Measurements from ENCODE around the gene RSRC1.

RSRC1 gene

DNA sequence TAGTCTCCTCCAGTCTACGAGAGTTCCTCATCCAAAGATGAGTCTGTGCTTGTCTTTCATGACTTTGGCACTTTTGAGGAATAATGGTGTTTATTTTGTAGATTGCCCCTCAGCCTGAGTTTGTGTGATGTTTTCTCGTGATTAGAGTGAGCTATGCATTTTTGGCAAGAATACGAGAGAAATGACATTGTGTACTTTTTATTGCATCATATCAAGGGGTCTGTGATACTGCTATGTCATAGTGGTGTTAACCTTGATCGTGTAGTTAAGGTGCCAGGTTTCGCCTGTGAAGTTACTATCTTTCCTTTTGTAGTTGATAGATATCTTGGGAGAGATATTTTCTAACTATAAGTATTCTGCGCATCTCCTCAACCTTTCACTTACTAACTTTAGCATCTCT, 18.9 kb downstream of the RSRC1 start:
- DNase-seq (ENCODE audit: low spot score) = no peak

DNA sequence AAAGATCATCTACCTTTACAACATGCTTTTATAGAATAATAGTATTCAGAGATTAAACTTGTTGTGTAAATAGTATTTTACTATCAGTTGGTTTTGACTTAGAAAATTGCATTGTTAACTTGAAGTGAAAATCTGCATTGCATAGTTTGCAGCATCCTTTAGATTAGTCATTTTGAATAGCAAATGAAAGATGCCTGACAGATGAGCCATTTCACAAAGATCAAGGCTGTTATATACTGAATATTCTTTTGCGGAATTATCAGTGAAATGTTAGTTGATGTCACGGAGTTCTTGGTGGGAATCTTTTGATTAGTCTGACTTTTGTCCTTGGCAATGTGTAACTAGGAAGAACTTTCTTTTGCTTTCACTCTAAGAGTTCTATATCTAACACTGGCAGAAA, 24.5 kb downstream of the RSRC1 start:
- DNase-seq (ENCODE audit: low spot score) = no peak

DNA sequence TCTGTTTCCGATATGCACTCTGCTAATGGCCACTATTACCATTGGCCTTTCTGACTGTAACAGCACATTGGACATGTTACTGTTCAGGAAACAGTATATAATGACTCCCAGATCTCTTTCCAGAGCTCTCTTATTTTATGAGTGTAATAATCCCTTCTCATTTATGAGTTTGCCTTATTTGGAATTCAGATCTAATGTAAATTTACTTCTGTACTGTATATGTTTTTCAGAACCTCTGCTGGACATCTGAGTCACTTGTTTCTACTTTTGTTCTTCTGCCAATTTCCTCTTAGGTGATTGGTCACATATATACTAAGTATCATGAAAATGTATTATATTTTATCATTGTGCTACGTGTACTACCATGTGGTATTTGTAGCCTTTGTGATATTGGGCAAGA, 30.5 kb downstream of the RSRC1 start:
- no peak for DNase-seq (ENCODE audit: low spot score)

DNA sequence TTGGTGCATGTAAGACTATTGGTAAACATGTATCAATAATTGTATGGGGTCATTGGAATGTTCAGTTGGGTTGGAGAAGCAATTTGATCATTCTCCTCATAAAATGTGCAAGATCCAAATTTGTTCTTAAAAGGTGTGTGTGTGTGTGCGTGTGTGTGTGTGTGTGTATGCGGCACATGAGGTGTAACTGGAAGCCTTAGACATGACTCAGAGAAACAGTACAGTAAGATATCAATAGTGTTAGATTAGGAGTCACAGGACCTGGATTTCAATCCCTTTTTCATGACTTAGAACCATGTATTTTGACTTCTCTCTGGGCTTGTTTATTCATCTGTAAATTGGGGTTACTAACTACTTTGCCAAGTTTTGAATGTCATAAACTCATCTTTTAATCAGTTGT, 38.3 kb downstream of the RSRC1 start:
- peak; percentile 30 for DNase-seq (ENCODE audit: low spot score)

DNA sequence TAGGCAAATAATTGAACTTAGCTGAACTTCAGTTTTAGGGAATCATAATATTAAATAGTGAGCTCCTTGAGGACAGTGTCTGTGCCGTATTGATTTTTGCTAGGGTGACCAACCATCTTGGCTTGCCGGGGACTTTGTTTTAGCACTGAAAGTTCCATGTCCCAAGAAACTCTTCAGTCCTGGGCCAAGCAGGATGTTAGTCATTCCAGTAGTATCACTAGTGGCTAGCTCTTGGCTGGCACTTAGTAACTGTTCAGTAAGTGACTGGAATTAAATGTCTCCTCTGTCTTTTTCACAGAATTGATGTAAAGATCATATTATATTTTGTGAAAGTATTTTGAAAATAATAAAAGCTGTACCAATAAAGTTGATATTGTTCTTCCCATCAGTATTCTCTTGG, 42.3 kb downstream of the RSRC1 start:
- DNase-seq (ENCODE audit: low spot score) = peak; percentile 61

DNA sequence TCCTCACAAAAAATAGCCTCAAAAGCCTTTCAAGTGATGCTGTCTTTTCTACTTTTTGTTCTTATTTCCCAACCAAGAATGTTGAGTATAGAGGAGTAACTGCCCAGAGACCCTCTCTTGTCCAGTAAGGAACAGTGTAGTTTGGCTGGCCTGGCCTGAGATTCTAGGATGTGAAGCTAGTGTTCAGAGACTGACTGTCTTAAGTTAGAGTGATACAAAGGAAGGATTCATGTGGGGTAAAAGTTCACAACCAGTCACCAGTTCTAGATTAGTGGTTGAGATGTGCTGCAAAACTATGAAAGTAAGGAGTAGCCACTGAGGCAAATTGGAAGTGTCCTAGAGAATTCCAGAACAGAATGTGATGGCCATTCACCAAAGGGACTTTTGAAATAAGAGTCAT, 49.1 kb downstream of the RSRC1 start:
- DNase-seq (ENCODE audit: low spot score) = no peak

DNA sequence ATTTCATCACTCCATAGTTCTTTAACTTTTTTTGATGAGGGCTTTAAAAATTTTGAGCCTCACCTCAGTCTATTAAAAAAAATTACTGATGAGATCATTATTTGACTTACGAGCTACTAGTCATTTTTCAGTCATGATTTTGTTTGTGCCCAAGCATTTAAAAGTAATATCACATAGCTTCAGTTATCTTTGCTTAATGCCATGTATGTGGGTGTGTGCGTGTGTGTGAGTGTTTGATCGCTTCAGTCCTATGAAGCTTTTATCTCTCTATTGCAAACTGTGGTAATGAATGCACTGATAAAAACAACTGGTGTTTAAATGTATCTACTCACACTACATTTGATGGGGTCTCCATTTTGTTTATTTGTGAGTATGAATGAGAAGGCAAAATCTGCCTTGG, 49.8 kb downstream of the RSRC1 start:
- DNase-seq (ENCODE audit: low spot score) = no peak

DNA sequence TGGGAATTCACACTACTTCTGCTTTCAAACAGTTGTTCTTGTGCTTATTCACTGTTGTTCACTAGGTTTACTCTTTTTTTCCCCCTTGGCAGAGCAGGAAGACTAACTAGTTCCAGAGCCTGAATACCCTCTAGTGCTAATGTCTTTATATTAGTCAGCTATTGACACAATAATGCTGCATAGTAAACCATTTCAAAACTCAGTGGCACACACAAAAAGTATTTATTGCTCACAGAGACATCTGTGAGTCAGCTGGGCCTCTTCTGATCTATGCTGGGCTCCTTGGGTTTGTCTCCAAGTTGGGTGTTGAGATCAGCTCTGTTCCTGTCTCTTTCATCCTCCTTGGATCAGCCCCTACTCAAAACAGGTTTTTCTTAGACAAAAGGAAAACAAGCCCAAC, 51.1 kb downstream of the RSRC1 start:
- peak; percentile 88 for DNase-seq (ENCODE audit: low spot score)

DNA sequence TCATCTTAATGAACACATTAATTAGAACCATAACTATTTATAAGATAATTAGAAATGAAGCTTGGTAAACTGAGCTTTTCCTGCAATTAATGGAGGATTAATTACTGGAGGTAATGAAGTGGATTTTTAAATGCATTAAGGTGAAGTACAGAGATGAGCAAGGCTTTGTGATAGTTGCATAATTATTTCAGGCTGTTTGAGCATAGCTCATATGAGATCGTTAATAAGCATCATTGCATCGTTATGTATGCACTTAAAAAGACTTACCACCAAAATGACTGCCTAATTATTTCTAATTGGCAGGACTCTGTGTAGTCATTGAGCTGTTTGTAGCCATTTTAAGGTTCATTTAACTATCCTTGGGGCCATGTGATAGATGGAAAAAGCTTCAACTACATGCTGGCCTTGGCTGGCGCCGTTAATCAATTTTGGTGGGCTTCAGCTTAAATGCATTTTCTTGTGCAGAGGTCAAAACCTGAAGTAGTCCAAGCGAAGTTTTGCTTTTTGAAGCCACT, 55.3 kb downstream of the RSRC1 start:
- no peak for DNase-seq (ENCODE audit: low spot score)

DNA sequence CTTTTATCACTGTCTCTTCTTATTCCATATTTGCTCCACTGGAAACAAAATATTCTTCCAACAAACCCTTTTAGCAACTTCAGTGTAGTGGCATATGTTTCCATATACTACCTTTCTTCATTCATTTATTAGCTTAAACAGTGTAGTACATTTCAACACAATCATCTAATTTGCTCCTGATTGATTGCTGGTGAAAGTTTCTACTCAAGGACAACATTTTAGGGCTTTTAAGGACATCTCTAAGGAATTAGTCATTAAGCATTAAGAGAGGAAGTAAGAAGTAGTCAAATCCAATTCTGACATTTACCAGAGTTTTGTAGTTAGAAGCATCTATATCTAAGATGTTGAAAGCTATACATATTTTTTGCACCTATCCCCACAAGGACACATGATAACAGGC, 55.8 kb downstream of the RSRC1 start:
- DNase-seq (ENCODE audit: low spot score) = no peak

DNA sequence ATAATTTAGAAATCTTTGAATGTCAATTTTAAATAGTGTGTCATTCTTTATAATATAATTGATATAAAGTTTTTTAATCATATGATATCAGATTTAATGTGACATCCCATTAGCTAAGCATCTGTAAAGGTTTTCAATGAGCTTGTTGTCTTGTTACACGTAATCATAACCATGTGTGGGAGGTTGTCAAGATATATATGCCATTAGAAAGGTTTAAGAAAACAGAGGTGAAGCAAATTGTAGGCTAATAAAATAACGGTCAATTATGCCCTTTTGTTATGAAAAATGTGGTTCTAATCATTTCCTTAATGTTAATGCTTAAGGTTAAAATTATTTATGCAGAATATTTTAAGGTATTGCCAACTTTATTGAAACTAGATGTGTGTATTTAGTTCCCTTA, 56.3 kb downstream of the RSRC1 start:
- no peak for DNase-seq (ENCODE audit: low spot score)

DNA sequence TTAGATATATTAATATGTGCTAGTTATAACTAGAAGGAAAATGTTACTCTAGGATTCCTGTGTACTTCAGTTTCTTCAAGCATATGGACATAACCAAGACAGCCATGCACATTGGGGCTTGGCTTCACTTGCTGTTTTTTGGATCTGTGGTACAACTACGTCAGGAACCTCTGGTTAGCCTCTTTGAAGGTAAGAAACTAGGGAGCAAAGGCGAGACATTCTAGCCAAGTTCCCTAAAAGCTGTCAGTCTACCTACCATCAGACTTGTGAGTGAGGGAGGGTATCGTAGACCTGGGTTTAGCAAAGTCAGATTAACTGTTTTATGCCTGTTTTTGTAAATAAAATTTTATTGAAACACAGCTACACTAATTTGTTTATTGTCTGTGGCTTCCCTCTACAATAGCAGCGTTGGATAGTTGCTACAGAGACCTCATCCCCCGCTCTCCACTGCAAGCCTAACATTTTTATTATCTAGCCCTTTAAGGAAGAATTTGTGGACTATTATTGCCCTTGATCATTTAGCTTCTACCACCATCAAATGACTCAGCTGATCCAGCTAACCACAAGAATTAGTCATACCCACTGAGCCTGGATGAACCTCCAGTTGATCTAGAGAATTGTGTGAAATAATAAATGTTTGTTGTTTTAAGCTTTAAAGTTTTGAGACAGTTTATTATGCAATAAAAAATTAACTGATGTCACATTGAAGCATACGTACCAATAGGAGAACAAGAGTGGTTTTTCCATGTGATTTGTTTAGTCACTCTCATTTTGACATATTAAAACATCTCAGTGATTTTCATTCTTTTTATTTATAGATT, 58.1 kb downstream of the RSRC1 start:
- peak; percentile 91 for DNase-seq (ENCODE audit: low spot score)

DNA sequence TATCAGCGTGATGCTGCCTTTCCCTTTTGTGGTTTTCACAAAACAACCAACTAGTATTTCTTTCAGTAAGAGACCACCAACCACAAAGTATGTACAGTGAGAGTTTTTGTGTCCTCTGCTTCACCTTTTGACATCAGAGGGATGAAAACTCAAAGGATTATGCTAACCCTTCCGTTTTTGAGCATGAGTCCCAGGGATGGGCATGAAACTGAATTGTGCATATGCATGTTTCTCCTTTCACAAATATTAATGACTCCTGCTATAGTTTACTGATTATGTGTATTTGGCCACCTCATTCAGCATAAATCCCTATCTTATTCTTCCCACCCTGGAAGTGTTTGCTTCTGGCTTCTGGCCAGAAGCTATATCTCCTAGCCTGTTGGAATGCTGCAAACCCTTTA, 59.2 kb downstream of the RSRC1 start:
- peak; percentile 19 for DNase-seq (ENCODE audit: low spot score)

DNA sequence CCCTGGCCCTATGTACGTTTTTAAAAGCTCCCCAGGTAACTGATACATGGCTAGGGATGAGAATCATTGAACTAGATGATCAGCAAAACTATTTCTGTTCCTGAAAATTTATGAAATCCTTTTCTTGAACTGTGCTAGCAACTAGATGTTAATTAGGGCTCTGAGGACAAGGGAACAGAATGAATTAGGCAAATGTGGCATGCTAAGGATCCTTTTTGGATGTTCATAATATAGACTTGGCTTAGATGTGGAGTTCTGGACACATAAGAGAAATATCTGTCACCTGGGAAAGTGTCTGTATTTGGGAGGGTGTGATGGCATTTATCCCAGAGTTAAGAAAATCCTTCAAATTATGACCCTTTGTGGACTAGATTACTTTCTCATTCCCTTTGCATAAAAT, 71.2 kb downstream of the RSRC1 start:
- DNase-seq (ENCODE audit: low spot score) = no peak

DNA sequence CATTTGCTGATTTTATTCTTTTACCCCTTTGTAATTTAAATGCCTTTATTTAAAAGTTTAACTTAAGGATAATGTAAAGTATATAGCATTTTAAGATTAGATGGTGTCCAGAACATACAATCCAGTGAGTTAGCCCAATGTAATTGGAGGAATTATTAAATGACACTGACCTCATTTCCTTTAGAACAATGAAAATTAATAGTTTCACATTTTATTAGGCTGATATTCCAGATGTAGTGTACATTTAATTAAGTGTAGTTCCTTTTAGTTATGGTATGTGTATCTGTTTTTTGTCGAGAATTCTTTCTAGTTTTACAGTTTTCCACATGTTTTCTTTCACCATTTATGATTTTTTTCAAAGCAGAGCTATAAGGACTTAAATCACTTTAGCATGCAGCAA, 75.8 kb downstream of the RSRC1 start:
- DNase-seq (ENCODE audit: low spot score) = no peak

DNA sequence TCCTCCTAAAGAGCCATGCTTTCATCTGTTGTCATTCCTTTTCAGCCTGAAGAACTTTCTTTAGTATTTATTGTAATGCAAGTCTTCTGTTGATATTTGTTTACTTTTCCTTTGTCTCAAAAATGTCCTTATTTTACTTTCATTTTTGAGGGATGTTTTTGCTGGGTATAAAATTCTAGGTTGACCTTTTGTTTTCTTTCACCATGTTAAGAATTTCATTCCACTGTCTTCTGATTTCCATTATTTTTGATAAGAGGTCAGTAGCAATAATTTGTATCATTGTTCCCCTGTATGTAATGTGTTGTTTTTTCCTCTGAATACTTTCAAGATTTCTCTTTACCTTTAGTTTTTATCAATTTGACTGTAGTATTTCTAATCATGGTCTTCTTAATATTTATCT, 91.1 kb downstream of the RSRC1 start:
- no peak for DNase-seq (ENCODE audit: low spot score)

DNA sequence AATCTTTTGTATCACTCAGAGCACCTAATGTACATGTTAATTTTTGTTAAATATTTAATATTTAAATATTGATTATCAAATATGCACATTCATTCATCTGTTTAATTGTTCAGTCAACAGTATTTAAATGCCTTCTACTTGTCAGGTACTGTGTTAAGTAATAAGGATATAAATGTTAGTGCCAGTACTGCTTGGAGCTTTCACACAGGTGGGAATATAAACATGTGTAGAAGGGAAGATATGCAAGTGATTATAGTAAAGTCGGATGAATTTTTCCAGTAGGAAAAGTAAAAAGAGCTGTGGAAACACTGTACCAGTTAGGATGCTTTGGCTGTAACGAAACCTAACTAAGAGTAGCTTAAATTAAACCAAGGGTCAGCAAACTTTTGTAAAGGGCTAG, 95.4 kb downstream of the RSRC1 start:
- DNase-seq (ENCODE audit: low spot score) = no peak

DNA sequence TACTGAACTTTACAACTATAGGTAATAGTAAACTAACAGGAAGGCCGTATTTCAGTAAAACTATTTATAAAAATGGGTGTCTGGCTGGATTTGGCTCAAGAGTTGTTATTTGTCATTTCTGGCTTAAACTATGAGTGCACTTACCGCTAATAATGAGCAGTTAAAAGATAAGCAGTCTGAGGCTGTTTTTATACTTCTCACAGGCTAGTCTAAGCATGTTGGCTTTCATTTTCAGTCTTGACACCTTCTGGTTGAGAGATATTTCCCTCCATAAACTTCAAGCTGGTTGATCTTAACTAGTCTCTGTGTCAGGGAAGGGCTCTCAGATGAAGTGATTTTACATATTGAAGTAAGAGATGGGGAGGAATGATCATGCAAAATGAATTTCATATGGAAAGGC, 96.1 kb downstream of the RSRC1 start:
- no peak for DNase-seq (ENCODE audit: low spot score)

DNA sequence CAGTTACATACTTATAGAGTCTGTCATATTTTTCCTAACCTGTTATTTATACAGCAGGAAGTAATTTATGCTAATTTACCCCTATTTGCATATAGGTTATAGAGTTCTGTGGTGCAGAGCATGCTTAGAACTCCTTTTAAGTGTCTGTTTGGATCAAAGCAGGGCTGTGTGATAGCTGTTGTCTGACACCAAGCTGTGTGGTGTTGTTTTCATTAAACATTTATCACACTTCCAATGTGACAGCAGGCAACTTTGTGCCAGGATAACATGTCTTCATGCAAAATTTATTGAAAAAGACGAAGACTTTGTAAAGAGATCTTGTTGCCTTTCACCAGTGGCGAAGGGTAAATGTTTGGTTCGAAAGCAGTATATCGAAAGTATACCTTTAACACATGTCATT, 100.2 kb downstream of the RSRC1 start:
- no peak for DNase-seq (ENCODE audit: low spot score)

DNA sequence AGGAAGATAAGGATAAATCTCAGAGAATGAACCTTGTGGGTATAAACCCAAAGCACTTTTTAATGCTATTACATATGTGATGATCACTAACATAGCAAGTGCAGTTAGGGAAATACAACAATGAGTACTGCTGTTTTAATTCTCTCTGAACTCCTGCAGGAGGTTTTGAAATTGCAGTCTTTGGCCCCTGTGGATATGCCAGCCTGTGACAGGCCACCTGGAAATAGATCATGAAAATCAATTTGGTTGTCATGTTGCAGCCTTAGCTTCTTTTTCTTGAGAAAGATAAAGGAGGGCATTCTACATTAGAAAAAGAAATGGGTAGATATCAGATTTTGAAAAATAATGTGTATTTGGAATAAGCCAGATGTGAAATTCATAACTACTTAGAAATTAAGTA, 103.6 kb downstream of the RSRC1 start:
- DNase-seq (ENCODE audit: low spot score) = no peak

DNA sequence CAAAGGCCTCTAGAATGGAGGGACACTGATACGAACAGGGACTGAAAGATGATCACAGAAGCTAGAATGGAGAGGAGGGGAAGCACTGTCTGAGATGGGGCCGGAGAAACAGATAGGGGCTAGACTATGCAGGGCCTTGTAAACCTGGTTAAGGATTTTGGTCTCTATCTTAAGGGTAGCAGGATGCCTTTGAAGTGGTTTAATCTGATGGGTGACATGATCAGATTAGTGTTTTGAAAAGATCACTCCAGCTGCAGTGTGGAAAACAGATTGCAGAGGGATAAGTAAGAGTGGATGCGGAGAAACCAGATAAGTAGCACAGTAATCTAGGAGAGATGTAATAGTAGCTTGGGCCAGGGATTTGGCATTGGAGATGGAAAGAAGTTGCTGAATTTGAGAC, 108.1 kb downstream of the RSRC1 start:
- DNase-seq (ENCODE audit: low spot score) = no peak

DNA sequence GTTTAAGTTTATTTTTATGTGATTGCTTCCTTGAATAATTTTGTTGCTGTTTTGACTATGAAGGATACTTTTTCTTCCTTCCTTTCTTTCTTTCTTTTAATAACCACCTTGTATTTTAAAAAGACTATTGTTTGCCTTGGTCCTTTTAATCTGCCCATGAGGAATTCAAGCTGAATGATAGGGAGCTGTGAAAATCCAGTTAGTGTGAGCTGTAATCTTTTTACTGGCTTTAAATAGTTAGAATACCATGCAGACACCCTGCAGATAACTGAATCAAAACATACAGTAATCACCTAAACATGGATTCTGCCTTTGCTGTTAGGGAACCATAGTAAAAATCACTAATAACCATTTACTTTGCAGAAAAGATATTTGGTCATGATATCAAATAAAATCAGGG, 110.7 kb downstream of the RSRC1 start:
- no peak for DNase-seq (ENCODE audit: low spot score)

DNA sequence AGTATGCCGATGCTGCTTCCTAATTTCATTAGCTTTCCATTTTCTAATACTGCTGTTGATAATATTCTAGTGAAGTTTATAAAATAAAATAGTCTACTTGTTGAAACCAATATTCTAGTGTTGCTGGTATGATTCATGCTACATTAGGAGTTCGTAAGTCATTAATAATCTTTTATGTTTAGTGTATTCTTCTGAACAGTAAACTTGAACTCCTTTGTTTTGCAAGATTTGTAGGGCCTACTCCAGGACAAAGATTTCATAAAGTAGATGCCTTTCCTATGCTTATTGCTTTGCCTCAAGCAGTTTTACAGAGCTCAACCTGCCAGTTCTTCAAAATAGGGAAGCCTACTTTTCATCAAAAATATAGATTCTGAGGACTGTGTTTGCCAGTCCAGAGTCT, 111.5 kb downstream of the RSRC1 start:
- no peak for DNase-seq (ENCODE audit: low spot score)

DNA sequence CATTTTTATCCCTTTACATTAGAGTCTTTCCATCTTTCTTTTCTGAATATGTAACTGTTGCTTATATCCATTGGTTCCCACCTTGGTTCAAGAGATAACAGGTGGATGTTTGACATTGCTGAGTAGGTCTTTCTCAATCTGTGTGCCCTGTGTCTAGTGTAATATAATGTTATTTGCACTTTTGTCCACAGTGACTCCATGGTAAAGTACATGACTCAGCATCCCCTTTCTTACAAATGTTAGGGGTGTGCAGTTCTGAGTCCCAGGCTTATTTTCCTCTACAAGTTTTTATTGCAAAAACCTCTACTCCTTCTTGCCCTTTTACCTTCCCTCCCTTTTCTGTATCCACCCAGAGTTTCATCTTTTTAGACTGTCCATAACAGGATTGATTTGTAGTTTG, 116.5 kb downstream of the RSRC1 start:
- no peak for DNase-seq (ENCODE audit: low spot score)
